ENCODE data around the gene PGBD4.

PGBD4 gene

DNA sequence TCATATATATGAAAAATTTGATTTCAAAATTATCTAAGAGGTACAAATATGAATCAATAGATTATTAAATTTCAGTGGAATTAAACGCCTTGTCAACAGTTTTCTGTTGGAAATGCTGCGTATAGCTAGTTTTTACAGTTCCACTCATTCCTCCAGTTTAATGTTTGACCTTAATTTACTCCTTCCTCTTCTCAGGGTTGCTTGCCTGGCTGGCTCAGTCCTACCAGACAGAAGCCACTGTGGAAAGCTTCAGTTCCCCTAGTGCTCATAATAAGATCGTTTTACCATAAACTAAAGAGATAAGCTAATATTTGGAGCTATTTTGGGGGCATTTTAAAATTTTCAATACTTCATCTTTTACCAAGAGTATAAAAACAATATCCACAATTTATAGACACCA is 23.0 kb upstream of the PGBD4 start:
- no peak overlapping the region for H3K4me3 ChIP-seq (ENCODE audit: low read depth, low read length)
- no peaks in the 10 kb centered on the region for H3K27me3 ChIP-seq (ENCODE audit: control insufficient read depth, insufficient read depth, low read length)
- H3K9me3 ChIP-seq (ENCODE audit: control insufficient read depth, insufficient read depth, low read length): no peaks in the 10 kb centered on the region
- H3K9ac ChIP-seq (ENCODE audit: low read depth, low read length): no peak overlapping the region
- no peaks in the 10 kb centered on the region for H3K4me1 ChIP-seq (ENCODE audit: control insufficient read depth, insufficient read depth, low read length)
- H3K36me3 ChIP-seq (ENCODE audit: control insufficient read depth, insufficient read depth, low read length): no peaks in the 10 kb centered on the region

DNA sequence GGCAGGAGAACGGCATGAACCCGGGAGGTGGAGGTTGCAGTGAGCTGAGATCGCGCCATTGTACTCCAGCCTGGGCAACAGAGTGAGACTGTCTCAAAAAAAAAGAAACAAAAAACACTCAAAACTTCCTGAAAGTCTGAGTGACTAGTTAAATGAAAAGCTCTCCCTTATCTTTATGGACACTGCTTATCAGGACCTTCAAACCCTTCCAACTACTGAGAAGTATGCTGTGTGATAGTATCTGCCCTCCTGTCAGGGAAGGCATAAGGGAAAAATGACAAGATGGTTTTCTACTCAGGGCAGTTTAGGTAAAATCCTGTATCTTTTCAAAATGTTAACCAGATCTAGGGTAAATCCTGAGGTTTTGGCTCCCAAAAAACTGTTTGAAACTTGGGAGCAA is 22.0 kb upstream of the PGBD4 start:
- H3K36me3 ChIP-seq (ENCODE audit: control insufficient read depth, insufficient read depth, low read length): no peaks in the 10 kb centered on the region

DNA sequence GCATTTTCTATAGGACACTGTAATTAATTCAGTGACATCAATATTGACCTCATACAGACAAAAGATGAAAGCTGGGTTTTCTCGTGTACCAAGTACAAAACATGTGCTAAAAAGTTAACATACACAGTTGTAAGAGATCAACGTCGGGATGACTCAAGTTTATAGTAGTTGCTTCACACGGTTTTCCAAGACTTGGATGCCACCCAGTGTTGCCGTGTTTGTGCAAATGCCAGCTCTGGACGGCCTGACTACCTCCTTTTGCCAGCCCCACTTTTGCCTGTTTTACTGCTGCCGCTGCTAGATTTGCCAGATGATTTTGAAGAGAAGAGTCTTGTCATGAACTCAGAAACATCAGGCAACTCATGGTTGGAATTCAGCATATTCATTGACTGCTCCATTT is 17.8 kb upstream of the PGBD4 start:
- Histone ChIP-seq H3K36me3 (ENCODE audit: control insufficient read depth, insufficient read depth, low read length) (no peaks in the 10 kb centered on the region), H3K4me3 (ENCODE audit: low read depth, low read length) (no peak overlapping the region), H3K27me3 (ENCODE audit: control insufficient read depth, insufficient read depth, low read length) (no peaks in the 10 kb centered on the region), H3K9ac (ENCODE audit: low read depth, low read length) (no peak overlapping the region), H3K4me1 (ENCODE audit: control insufficient read depth, insufficient read depth, low read length) (no peaks in the 10 kb centered on the region), H3K9me3 (ENCODE audit: control insufficient read depth, insufficient read depth, low read length) (no peaks in the 10 kb centered on the region)

More for the DNA sequence above, 22.0 kb upstream of the PGBD4 start:
- no peaks in the 10 kb centered on the region for H3K27me3 ChIP-seq (ENCODE audit: control insufficient read depth, insufficient read depth, low read length)
- H3K4me1 ChIP-seq (ENCODE audit: control insufficient read depth, insufficient read depth, low read length): no peaks in the 10 kb centered on the region
- no peak overlapping the region for H3K9ac ChIP-seq (ENCODE audit: low read depth, low read length)
- H3K9me3 ChIP-seq (ENCODE audit: control insufficient read depth, insufficient read depth, low read length): no peaks in the 10 kb centered on the region
- H3K4me3 ChIP-seq (ENCODE audit: low read depth, low read length): no peak overlapping the region

DNA sequence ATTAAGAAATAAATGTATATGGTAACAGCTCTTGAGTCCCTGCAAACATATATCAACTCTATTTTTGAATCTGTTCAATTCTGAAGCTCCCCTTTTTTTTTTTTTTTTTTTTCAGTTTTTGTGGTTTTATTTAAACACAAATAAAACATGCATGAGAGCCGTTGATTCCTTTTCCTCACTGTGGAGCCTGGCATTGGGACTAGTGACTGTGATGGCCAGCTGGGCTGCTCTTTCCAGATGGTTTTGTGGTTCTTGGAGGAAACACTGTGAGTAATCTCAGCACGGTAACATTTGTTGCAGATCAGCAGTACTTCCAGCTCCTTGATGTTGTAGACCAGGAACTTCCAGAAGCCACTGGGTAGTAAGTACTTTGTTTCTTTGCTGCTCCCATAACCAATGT is 16.1 kb upstream of the PGBD4 start:
- no peaks in the 10 kb centered on the region for H3K4me1 ChIP-seq (ENCODE audit: control insufficient read depth, insufficient read depth, low read length)
- H3K4me3 ChIP-seq (ENCODE audit: low read depth, low read length): no peak overlapping the region
- H3K27me3 ChIP-seq (ENCODE audit: control insufficient read depth, insufficient read depth, low read length): no peaks in the 10 kb centered on the region
- no peak overlapping the region for H3K9ac ChIP-seq (ENCODE audit: low read depth, low read length)
- H3K9me3 ChIP-seq (ENCODE audit: control insufficient read depth, insufficient read depth, low read length): no peaks in the 10 kb centered on the region
- H3K36me3 ChIP-seq (ENCODE audit: control insufficient read depth, insufficient read depth, low read length): no peaks in the 10 kb centered on the region

DNA sequence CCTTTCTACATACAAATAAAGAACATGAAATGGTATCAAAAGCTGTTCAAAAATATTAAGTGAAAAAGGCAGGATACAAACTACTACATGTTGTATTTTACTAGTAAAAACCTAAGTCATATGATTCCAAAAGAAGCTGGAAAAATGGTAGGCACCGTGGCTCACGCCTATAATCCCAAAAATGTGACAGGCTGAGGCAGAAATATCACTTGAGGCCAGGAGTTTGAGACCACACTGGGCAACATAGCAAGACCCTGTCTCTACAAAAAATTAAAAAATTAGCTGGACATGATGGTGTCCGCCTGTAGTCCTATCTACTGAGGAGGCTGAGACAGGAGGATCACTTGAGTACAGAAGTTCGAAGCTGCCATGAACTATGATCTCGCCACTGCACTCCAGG is 2.0 kb upstream of the PGBD4 start:
- Histone ChIP-seq H3K27me3 (ENCODE audit: control insufficient read depth, insufficient read depth, low read length) (no peaks in the 10 kb centered on the region), H3K36me3 (ENCODE audit: control insufficient read depth, insufficient read depth, low read length) (no peaks in the 10 kb centered on the region), H3K4me3 (ENCODE audit: low read depth, low read length) (no peak overlapping the region), H3K9me3 (ENCODE audit: control insufficient read depth, insufficient read depth, low read length) (no peaks in the 10 kb centered on the region), H3K4me1 (ENCODE audit: control insufficient read depth, insufficient read depth, low read length) (no peaks in the 10 kb centered on the region), H3K9ac (ENCODE audit: low read depth, low read length) (no peak overlapping the region)

DNA sequence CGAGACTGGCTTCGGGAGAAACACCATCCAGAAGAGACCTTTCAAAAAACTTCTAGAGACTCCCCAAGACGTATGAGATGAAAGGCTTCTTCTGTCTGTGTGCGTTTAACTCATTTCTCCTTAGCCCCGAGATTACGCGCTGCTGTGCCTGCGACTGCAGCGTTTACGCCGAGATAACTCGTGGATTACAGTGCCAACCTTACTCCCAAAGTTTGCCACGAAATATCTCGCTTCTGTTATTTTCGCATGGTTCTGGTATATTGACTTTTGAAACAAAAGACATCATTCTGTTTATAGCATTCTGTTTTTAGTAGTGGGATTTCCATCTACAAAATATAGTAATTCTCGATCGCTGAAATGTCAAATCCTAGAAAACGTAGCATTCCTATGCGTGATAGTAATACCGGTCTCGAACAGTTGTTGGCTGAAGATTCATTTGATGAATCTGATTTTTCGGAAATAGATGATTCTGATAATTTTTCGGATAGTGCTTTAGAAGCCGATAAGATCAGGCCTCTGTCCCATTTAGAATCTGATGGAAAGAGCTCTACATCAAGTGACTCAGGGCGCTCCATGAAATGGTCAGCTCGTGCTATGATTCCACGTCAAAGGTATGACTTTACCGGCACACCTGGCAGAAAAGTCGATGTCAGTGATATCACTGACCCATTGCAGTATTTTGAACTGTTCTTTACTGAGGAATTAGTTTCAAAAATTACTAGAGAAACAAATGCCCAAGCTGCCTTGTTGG is 467 bp downstream of the PGBD4 start:
- Histone ChIP-seq H3K9ac (ENCODE audit: low read depth, low read length) (peak overlapping the region; percentile 82), H3K36me3 (ENCODE audit: control insufficient read depth, insufficient read depth, low read length) (no peaks in the 10 kb centered on the region), H3K9me3 (ENCODE audit: control insufficient read depth, insufficient read depth, low read length) (no peaks in the 10 kb centered on the region), H3K4me3 (ENCODE audit: low read depth, low read length) (peak overlapping the region; percentile 92), H3K4me1 (ENCODE audit: control insufficient read depth, insufficient read depth, low read length) (no peaks in the 10 kb centered on the region), H3K27me3 (ENCODE audit: control insufficient read depth, insufficient read depth, low read length) (no peaks in the 10 kb centered on the region)

DNA sequence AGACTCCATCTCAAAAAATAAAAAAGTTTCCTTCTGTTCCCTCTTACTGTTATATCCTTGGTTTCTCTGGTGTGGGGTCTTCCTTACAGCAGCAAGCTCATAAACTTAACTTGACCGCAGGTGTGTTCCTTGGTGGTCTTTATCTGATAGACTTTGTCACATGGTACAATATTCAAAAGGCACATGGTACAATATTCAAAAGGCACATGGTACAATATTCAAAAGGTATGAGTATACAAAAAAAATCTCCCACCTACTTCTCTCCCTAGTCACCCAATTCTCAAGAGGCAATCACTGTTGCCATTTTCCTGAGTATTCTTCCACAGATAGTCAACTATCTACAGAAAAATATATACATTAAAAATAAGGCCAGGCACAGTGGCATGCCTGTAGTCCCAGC is 4.5 kb downstream of the PGBD4 start:
- no peak overlapping the region for H3K9ac ChIP-seq (ENCODE audit: low read depth, low read length)
- H3K4me1 ChIP-seq (ENCODE audit: control insufficient read depth, insufficient read depth, low read length): no peaks in the 10 kb centered on the region
- no peaks in the 10 kb centered on the region for H3K9me3 ChIP-seq (ENCODE audit: control insufficient read depth, insufficient read depth, low read length)
- H3K36me3 ChIP-seq (ENCODE audit: control insufficient read depth, insufficient read depth, low read length): no peaks in the 10 kb centered on the region
- no peaks in the 10 kb centered on the region for H3K27me3 ChIP-seq (ENCODE audit: control insufficient read depth, insufficient read depth, low read length)
- no peak overlapping the region for H3K4me3 ChIP-seq (ENCODE audit: low read depth, low read length)

DNA sequence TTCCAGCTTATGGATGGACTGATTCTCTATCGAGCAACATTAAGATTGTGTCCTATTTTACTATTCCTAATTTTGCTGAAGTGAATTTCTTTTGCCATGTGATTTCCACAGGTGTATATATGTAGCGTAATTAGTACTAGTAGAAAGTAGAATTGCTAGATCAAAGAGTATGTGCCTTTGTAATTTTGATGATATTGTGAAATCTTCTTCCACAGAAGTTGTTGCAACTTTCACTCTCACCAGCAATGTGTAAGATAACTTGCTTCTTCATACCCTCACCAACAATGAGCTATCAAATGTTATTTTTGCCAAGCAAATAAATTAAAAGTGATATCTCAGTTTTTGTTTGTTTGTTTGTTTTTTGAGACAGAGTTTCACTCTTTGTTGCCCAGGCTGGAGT is 5.4 kb downstream of the PGBD4 start:
- H3K27me3 ChIP-seq (ENCODE audit: control insufficient read depth, insufficient read depth, low read length): no peaks in the 10 kb centered on the region
- H3K36me3 ChIP-seq (ENCODE audit: control insufficient read depth, insufficient read depth, low read length): no peaks in the 10 kb centered on the region
- H3K4me3 ChIP-seq (ENCODE audit: low read depth, low read length): no peak overlapping the region
- H3K4me1 ChIP-seq (ENCODE audit: control insufficient read depth, insufficient read depth, low read length): no peaks in the 10 kb centered on the region
- H3K9me3 ChIP-seq (ENCODE audit: control insufficient read depth, insufficient read depth, low read length): no peaks in the 10 kb centered on the region
- H3K9ac ChIP-seq (ENCODE audit: low read depth, low read length): no peak overlapping the region

DNA sequence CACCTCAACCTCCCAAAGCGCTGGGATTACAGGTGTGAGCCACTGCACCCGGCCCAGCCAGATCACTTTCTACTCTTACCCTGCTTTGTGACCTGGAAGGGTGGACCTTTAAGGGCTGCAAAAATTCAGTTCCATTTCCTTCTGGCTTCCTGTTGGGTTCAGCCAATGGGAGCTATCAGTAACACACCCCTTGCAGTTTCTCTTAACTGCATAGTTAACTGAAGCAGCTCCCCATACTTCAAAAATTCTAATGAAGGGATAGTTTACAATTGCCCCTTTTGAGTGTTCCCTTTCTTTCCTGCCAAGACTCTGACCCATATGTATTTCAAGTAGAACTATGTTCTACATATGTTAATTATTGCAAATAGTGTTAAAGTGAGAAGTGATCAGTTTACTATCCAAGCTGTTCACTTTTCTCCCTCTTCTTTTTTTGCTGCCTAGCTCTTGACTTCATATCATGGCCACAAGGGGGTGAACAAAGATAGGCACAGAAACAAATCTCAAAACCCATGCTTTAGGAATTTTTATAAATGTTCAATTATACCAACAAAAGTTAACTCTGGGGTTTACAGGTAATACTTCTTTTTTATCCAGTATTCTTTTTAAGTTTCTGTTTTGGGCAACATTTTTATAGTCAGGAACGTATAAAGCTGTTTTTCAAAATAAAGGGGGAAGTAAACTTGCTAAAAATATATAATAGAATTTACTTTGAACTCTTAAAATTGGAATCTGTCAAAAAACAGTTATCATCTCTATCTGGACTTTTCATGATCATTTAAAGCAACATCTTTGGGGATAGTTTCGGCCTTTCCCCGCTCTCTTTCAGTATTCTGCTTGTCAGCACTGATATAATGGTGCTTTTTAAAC is 8.1 kb downstream of the PGBD4 start:
- Histone ChIP-seq H3K9ac (ENCODE audit: low read depth, low read length) (no peak overlapping the region), H3K9me3 (ENCODE audit: control insufficient read depth, insufficient read depth, low read length) (no peaks in the 10 kb centered on the region), H3K4me1 (ENCODE audit: control insufficient read depth, insufficient read depth, low read length) (no peaks in the 10 kb centered on the region), H3K27me3 (ENCODE audit: control insufficient read depth, insufficient read depth, low read length) (no peaks in the 10 kb centered on the region), H3K36me3 (ENCODE audit: control insufficient read depth, insufficient read depth, low read length) (no peaks in the 10 kb centered on the region), H3K4me3 (ENCODE audit: low read depth, low read length) (no peak overlapping the region)

DNA sequence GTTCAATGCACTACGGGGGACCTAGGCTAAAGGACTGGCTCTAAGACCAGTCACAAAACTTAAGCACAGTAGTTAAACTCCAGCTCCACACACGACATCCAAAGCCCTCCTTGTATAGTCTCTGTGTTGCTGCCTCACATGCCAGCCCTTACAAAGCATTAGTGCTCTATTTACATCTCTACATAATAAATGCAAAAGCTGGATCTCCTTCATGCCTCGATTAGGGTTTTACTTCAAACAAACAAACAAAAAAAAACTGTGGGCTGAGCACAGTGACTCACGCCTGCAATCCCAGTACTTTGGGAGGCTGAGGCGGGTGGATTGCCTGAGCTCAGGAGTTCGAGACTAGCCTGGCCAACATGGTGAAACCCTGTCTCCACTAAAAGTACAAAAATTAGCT is 9.6 kb downstream of the PGBD4 start:
- H3K36me3 ChIP-seq (ENCODE audit: control insufficient read depth, insufficient read depth, low read length): no peaks in the 10 kb centered on the region
- no peaks in the 10 kb centered on the region for H3K9me3 ChIP-seq (ENCODE audit: control insufficient read depth, insufficient read depth, low read length)
- no peak overlapping the region for H3K4me3 ChIP-seq (ENCODE audit: low read depth, low read length)
- H3K4me1 ChIP-seq (ENCODE audit: control insufficient read depth, insufficient read depth, low read length): no peaks in the 10 kb centered on the region
- no peaks in the 10 kb centered on the region for H3K27me3 ChIP-seq (ENCODE audit: control insufficient read depth, insufficient read depth, low read length)
- no peak overlapping the region for H3K9ac ChIP-seq (ENCODE audit: low read depth, low read length)

DNA sequence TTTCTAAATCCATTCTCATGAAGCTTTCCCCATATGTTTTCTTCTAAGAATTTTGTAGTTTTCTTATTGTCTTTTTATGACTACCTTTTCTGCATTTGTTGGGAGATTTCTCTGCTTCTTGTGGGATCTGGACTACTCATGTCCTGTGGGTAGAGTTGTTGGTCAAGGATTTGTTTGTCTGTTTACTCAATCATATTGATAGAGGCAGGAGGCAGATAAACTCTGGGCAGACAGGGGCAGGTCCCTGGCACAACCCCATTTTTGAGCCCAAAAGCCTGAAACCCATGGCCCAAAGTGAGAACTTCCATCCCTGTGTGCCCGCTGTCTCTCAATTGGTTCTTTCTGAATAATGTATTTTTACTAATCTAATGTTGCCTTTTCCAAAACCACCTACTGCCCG is 12.3 kb downstream of the PGBD4 start:
- H3K4me1 ChIP-seq (ENCODE audit: control insufficient read depth, insufficient read depth, low read length): no peaks in the 10 kb centered on the region
- H3K36me3 ChIP-seq (ENCODE audit: control insufficient read depth, insufficient read depth, low read length): no peaks in the 10 kb centered on the region
- no peaks in the 10 kb centered on the region for H3K27me3 ChIP-seq (ENCODE audit: control insufficient read depth, insufficient read depth, low read length)
- H3K9ac ChIP-seq (ENCODE audit: low read depth, low read length): no peak overlapping the region
- H3K4me3 ChIP-seq (ENCODE audit: low read depth, low read length): no peak overlapping the region
- H3K9me3 ChIP-seq (ENCODE audit: control insufficient read depth, insufficient read depth, low read length): no peaks in the 10 kb centered on the region

DNA sequence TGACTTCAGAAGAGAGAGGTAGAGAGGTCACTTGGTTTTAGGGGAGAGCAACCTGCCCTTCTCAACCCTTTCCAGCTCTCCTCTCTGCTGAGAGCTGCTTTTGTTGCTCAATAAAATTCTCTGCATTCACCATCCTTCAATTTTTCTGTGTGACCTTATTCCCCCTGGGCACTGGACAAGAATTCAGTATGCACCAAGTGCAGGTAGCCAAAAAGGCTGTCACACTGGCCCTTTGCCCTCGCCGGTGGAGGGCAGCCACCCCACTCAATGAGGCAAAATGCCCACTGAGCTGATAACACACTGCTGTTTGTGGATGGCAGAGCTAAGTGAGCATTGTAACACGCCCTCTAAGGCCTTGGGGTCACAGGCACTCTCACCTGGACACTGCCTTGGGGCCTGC is 12.9 kb downstream of the PGBD4 start:
- no peak overlapping the region for H3K4me3 ChIP-seq (ENCODE audit: low read depth, low read length)
- no peaks in the 10 kb centered on the region for H3K36me3 ChIP-seq (ENCODE audit: control insufficient read depth, insufficient read depth, low read length)
- H3K4me1 ChIP-seq (ENCODE audit: control insufficient read depth, insufficient read depth, low read length): no peaks in the 10 kb centered on the region
- no peak overlapping the region for H3K9ac ChIP-seq (ENCODE audit: low read depth, low read length)
- H3K9me3 ChIP-seq (ENCODE audit: control insufficient read depth, insufficient read depth, low read length): no peaks in the 10 kb centered on the region
- no peaks in the 10 kb centered on the region for H3K27me3 ChIP-seq (ENCODE audit: control insufficient read depth, insufficient read depth, low read length)

Measured in iPS-15b (cell line).